Psoas muscle (tissue), 8 donors: ENCODE results near the gene SYTL4. TPM values are rescaled to one million over a fixed set of nuclear protein-coding genes. Genes with fewer than 3 reads are reported as not detected.

Experiments used
- ATAC-seq, 4 donors: fragments of 200-7000 bp; cut with Tn5 transposase; one replicate each; pipeline ENCODE4 v1.9.1; 2020; ENCODE audit warnings: moderate library complexity in 3 of 4, mild to moderate bottlenecking in 2 of 4
- DNase-seq, 2 donors: peaks; one replicate each; pipeline ENCODE4 v3.0.0-alpha.2; 2020
- H3K27ac ChIP-seq: fragments of 200-600 bp; one replicate; pipeline ENCODE4 v1.8.0; 2022
- H3K27me3 ChIP-seq, 3 donors: fragments of 200-600 bp in 1 of 3; one replicate each; pipeline versions ENCODE4 v1.6.1 to v1.8.0; 2013 to 2022; ENCODE audit warnings: low read length in 2 of 3, mild to moderate bottlenecking in 2 of 3, moderate library complexity in 1 of 3; ENCODE audit not compliant: insufficient read depth in 3 of 3
- H3K36me3 ChIP-seq, 2 donors: fragments of 200-600 bp in 1 of 2; one replicate each; pipeline versions ENCODE4 v1.6.1 to v1.8.0; 2013 to 2022; ENCODE audit warnings: low read depth in 1 of 2, mild to moderate bottlenecking in 1 of 2, moderate library complexity in 1 of 2; ENCODE audit not compliant: insufficient read depth in 1 of 2
- H3K4me1 ChIP-seq: fragments of 200-600 bp; one replicate; pipeline ENCODE4 v1.8.0; 2022
- H3K4me3 ChIP-seq: fragments of 200-600 bp; one replicate; pipeline ENCODE4 v1.8.0; 2022; ENCODE audit warnings: mild to moderate bottlenecking
- H3K9me3 ChIP-seq: fragments of 200-600 bp; one replicate; pipeline ENCODE4 v1.8.0; 2022
- WGBS, 3 donors: extraction: QIAGEN DNeasy Blood & Tissue Kit; methylation state at CpG; one replicate each; pipeline versions ENCODE4 v1.1.6 to v1.1.7; 2013; 5-methylcytosine and 5-hydroxymethylcytosine counted together
- intact Hi-C, 2 donors: fragments of 100-400 bp; cut with DNase I; formaldehyde crosslinking; loops; one replicate each; pipeline versions ENCODE4 v1.11.0 to v1.14.2; 2022
- polyA plus RNA-seq, 3 donors: library from polyadenylated mRNA; stranded (reverse); fragments of 200-250 nt; gene quantifications; one replicate each; pipeline ENCODE4 v1.2.3, GENCODE V29; 2013
- total RNA-seq, 4 donors: library from RNA; stranded (reverse); fragmentation: NEBNext Ultra II Directional in 2 of 4; extraction: Animal tissue kit (Norgen Biotek cat#: 25700) in 2 of 4; gene quantifications; one replicate each; pipeline versions ENCODE4 v1.2.1 to v1.2.4, GENCODE V29; 2021 to 2023
- TF ChIP-seq, protein P1 (sequence below): fragments of 200-600 bp; IDR thresholded peaks from one replicate; pipeline ENCODE4 v1.8.0; 2022; ENCODE audit warnings: antibody characterized with exemption
- donor health status: healthy with polysubstance abuse.
- donor health status: DM: no; HTN: no; CAD: no; lungs with moderate emphysema.
- donor health status: Bipolar disorder and iron deficiency.
- donor health status: healthy.
- donor health status: DM: yes; HTN: yes; CAD: no.
- donor health status: DM: no; HTN: no; CAD: no.
- donor health status: DM: no; HTN: no; CAD: no.
- donor health status: DM: yes; HTN: yes; CAD: no.

The SYTL4 gene
- total and polyA plus RNA-seq, 7 donors: 1.3 to 2.2 (median 1.6) TPM

DNA sequence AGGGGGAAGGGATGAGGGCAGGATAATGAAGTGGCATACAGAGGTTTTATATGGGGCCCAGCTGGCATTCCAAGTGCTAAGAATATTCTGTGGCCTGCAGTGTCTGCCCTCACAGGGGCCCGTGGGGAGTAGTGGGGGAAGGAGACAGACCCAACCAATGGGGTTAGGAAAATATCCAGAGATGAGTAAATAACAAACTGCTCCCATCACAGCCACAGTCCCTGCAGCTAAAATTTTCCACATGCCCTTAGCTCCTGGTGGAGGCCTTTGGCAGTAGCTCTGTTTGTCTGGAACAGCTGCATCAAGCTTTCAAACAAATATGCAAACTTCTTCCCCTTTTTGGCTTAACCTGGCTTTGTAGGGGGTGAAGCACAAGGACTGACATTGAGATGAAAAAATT is 84.8 kb downstream of the SYTL4 start:
- WGBS, 3 donors: 0 to 44% (median 16%) methylated on average over 1 of the region's 1 CpG
- no peak overlapping the region for H3K4me3 ChIP-seq
- no peaks in the 10 kb centered on the region for H3K36me3 ChIP-seq
- no peaks in the 10 kb centered on the region for H3K4me1 ChIP-seq
- H3K27ac ChIP-seq: no peak overlapping the region
- peak in 1 of 2 donors; percentile 55 for DNase-seq
- ATAC-seq: no peak
- H3K27me3 ChIP-seq: peaks cover 0 to 40% (median 0%) of the 10 kb centered on the region in 3 donors
- H3K9me3 ChIP-seq: no peaks in the 10 kb centered on the region
- intact Hi-C loops: no loop called here
- TF ChIP-seq, protein P1, sequence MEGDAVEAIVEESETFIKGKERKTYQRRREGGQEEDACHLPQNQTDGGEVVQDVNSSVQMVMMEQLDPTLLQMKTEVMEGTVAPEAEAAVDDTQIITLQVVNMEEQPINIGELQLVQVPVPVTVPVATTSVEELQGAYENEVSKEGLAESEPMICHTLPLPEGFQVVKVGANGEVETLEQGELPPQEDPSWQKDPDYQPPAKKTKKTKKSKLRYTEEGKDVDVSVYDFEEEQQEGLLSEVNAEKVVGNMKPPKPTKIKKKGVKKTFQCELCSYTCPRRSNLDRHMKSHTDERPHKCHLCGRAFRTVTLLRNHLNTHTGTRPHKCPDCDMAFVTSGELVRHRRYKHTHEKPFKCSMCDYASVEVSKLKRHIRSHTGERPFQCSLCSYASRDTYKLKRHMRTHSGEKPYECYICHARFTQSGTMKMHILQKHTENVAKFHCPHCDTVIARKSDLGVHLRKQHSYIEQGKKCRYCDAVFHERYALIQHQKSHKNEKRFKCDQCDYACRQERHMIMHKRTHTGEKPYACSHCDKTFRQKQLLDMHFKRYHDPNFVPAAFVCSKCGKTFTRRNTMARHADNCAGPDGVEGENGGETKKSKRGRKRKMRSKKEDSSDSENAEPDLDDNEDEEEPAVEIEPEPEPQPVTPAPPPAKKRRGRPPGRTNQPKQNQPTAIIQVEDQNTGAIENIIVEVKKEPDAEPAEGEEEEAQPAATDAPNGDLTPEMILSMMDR: no peak

DNA sequence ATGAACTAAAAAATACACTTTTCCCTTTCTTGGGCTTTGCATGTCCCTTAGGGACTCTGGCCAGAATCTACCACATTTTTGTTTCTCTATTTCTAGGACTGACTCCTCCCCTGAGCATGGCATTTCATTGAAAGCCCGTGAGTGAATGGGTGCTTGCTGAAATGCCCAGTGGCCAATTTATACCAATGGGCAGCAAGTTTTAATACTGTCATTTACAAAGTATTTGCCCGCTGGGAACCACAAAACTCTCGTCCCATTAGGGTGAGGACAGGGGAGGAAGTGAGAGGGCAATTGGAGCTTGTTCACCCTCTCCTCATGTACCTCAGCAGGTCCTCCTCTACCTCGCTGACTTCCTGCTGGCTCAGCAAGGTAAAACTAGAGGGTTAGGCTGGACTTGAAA is 86.8 kb downstream of the SYTL4 start:
- H3K27ac ChIP-seq: no peak overlapping the region
- H3K36me3 ChIP-seq: no peaks in the 10 kb centered on the region
- 42 to 68% (median 47%) methylated on average over 4 of the region's 4 CpGs for WGBS, 3 donors
- no peak for ATAC-seq
- H3K4me3 ChIP-seq: peak overlapping the region; percentile 41
- H3K4me1 ChIP-seq: no peaks in the 10 kb centered on the region
- no peak for DNase-seq
- no peaks in the 10 kb centered on the region for H3K9me3 ChIP-seq
- intact Hi-C loops: no loop called here
- H3K27me3 ChIP-seq: peaks cover 0 to 43% (median 0%) of the 10 kb centered on the region in 3 donors
- TF ChIP-seq, protein P1: no peak

DNA sequence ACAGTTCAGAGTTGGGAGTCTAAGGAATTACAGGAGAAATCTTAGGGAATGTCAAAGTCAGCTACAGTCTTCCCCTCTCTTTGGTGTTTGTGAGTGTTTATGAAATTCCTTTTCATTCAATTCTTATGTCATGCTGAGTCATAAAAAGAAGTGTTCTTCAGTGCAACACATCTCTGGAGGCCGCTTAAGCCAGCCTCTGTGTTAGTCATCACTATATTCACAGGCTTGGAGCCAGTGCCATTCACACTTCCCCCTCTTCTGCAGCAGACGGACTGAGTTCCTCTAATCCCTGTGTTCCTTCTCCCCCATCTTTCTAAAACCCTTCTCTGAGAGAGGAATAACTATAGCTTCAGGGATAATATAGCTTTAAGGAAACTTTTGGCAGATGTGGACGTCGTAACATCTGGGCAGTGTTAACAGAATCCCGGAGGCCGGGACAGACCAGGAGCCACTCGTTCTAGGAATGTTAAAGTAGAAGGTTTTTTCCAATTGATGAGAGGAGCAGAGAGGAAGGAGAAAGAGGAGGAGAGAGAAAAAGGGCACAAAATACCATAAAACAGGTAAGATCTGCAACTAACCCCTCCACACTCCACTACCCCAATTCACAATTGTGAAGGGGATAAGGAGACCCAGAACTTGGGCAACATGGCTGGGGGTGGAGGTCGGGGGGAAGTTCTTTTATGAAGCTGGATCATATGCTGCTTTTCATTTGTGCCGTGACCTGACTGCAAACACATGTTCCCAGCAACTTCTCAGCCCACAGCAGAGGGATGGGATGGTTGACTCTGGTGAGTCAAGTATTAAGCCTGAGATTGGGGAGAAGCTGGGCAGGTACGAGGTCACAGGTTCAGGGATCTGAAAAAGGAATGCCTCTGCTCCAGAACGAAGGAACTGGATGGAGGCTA is 87.7 kb downstream of the SYTL4 start, which contains the start of gene SRPX2:
Gene SRPX2, plus strand, starts transcription at position 244 of the 905 bp plus-strand sequence. CDS start 2,124 bp downstream, outside the sequence.
- WGBS, 3 donors: 20 to 30% (median 27%) methylated on average over 11 of the region's 11 CpGs
- DNase-seq (peak; percentile 45 to 68), ATAC-seq (peak; percentile 47 to 82 (median 70))
- intact Hi-C loops: no loop called here
- H3K4me3 ChIP-seq: peak within 1 kb of the TSS; percentile 41
- H3K27me3 ChIP-seq: peaks cover 0 to 40% (median 0%) of the 10 kb centered on the region in 3 donors
- no peaks in the 10 kb centered on the region for H3K4me1 ChIP-seq
- H3K36me3 ChIP-seq: no peaks in the 10 kb centered on the region
- H3K27ac ChIP-seq: no peak within 1 kb of the TSS
- H3K9me3 ChIP-seq: no peaks in the 10 kb centered on the region
- TF ChIP-seq, protein P1: no peak

DNA sequence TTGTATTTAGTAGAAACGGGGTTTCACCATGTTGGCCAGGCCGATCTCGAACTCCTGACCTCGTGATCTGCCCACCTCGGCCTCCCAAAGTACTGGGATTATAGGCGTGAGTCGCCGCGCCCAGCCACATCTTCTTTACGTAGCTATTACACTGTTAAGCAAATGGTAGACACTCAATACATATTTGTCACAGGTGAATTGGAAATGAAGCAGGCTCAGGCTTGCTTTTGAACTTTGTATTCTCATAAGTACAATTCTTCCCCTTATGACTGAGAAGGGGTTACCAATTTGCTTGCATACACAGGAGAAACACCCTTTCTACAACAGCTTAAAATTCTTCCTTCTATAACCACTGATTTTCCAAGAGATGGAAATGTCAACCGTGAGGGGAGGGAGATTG is 88.7 kb downstream of the SYTL4 start:
- Histone ChIP-seq H3K27ac (no peak overlapping the region), H3K9me3 (no peaks in the 10 kb centered on the region), H3K27me3 (peaks cover 0 to 40% (median 0%) of the 10 kb centered on the region in 3 donors), H3K4me3 (no peak overlapping the region), H3K36me3 (no peaks in the 10 kb centered on the region), H3K4me1 (no peaks in the 10 kb centered on the region)
- intact Hi-C loops: no loop called here
- TF ChIP-seq, protein P1: no peak
- no peak for DNase-seq
- 83 to 94% (median 89%) methylated on average over 11 of the region's 11 CpGs for WGBS, 3 donors
- ATAC-seq: no peak
